ENCODE measurements around the gene HLA-DRB1.

GRCh38 chr6:32623693-32624092 is 34.0 kb upstream of the HLA-DRB1 start:
- TF ChIP-seq GATA2 (IDR thresholded peaks at IDR 0.05; ENCODE audit: low read depth, low read length) (no peak), GATA3 (IDR thresholded peaks at IDR 0.05; ENCODE audit: low read depth, low read length) (no peak)
